Effector CD4-positive, alpha-beta T cell (primary cell): ENCODE results near the gene TEX22.
A peak's percentile ranks its signal among the peaks of the same experiment; 100 is the strongest.

ENCODE experiments used
- DNase-seq: peaks from one replicate; pipeline ENCODE4 v3.0.0-alpha.2; 2020

TEX22 gene

GRCh38 chr14:105409364-105409763 lies 11.0 kb downstream of the TEX22 start:
- no peak for DNase-seq

- DNase-seq = no peak
Observed at GRCh38 chr14:105410642-105411016, 12.3 kb downstream of the TEX22 start.

- DNase-seq = no peak
Observed at GRCh38 chr14:105411017-105411941, 12.9 kb downstream of the TEX22 start.

GRCh38 chr14:105411985-105412770 lies 13.8 kb downstream of the TEX22 start:
- no peak for DNase-seq

GRCh38 chr14:105412771-105413543 lies 14.6 kb downstream of the TEX22 start:
- no peak for DNase-seq

GRCh38 chr14:105413544-105413886 lies 15.2 kb downstream of the TEX22 start:
- DNase-seq = no peak

- peak; percentile 38 for DNase-seq
Observed at GRCh38 chr14:105414456-105415371, 16.4 kb downstream of the TEX22 start.

- no peak for DNase-seq
Observed at GRCh38 chr14:105415481-105416428, 17.4 kb downstream of the TEX22 start.

GRCh38 chr14:105416671-105417070 lies 18.3 kb downstream of the TEX22 start:
- DNase-seq = no peak

- no peak for DNase-seq
Observed at GRCh38 chr14:105417690-105418121, 19.4 kb downstream of the TEX22 start.

GRCh38 chr14:105418269-105419194 lies 20.2 kb downstream of the TEX22 start:
- no peak for DNase-seq

GRCh38 chr14:105419195-105420091 lies 21.1 kb downstream of the TEX22 start, which contains the start of gene MTA1:
Gene MTA1 (plus strand): TSS chr14:105419827. CDS start chr14:105420036, 209 bp downstream.
- peak; percentile 26 for DNase-seq

- DNase-seq = no peak
Observed at GRCh38 chr14:105420101-105420973, 22.0 kb downstream of the TEX22 start.

- no peak for DNase-seq
Observed at GRCh38 chr14:105420974-105421674, 22.8 kb downstream of the TEX22 start.

GRCh38 chr14:105421723-105422615 lies 23.6 kb downstream of the TEX22 start:
- DNase-seq = no peak
